ENCODE results near the gene KIF15. TPM values are rescaled to one million over a fixed set of nuclear protein-coding genes. Genes with fewer than 3 reads are reported as not detected.
"Not testable (repeated sequence)": the region's sequence is repeated elsewhere in the genome, so short reads cannot be mapped to it uniquely, and the experiment has no call there.

The KIF15 gene
- total and polyA plus RNA-seq, 3 experiments from 2014 or later, result 0.24 to 23.6 (median 21.7) TPM

DNA sequence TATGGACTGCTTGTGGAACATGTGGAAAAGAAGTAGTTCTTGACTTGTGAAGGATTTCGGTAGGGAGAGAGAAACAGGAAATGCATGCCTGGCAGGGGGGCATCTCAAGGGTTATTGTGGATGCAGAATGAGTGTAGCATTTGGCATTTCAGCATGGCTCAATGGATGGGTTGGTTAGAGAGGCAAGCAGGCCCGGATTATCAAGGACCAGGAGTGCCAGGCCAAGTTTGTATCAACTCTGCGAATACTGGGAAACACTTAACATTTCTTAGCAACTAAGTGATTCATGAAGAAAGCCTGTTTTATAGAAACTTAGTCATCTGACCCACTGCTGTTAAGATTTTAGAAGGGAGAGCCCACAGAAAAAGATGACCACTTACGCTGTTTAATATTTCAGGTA lies 33.6 kb downstream of the KIF15 start:
- POLR2A ChIA-PET, result no interaction called here
- CTCF ChIA-PET, result interaction anchor here (0.6 kb wide), 1 partner anchor 833 kb away, joined by 3 read pairs; no protein-coding TSS in a partner anchor
- no peak overlapping the region for H3K4me3 Mint-ChIP-seq
- H3K27ac ChIP-seq (ENCODE audit: low read depth, low read length), result no peak overlapping the region
- H3K4me1 ChIP-seq (ENCODE audit: insufficient read depth, low read length), result no peaks in the 10 kb centered on the region
- no peak overlapping the region for H3K4me3 ChIP-seq (ENCODE audit: low read length)
- DNase-seq, result no peak
- H3K9me3 ChIP-seq (ENCODE audit: low read length), result no peaks in the 10 kb centered on the region
- no peaks in the 10 kb centered on the region for H3K9me3 Mint-ChIP-seq
- no peaks in the 10 kb centered on the region for H3K27me3 ChIP-seq (ENCODE audit: insufficient read depth, low read length, poor library complexity, severe bottlenecking)
- peaks cover 0 to 1% (median 0%) of the 10 kb centered on the region in 3 donors for H3K36me3 Mint-ChIP-seq
- peak overlapping the region in 1 of 8 donors; percentile 3 for H3K27ac Mint-ChIP-seq
- no peaks in the 10 kb centered on the region for H3K27me3 Mint-ChIP-seq
- no peaks in the 10 kb centered on the region for H3K4me1 Mint-ChIP-seq
- no peaks in the 10 kb centered on the region for H3K36me3 ChIP-seq (ENCODE audit: insufficient read depth, low read length)

DNA sequence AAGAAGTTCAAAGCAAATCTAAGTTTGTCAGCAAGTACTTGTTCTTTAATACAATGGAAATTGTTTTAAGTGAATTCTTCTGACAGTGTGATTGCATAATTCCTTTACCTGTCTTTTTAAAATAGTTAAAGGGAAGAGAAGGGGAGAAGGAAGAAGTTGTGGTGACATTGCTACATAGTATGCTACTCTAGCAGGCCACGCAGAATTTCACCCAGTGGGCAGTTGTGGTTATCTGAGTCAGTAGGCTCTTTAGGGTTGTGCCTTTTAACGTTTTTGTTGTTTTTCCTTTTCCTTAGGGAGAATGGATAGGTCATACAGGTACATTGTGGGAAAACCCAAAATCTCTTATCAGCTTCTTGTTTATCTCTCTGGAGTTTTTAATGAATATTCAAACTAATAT lies 40.4 kb downstream of the KIF15 start:
- ChIA-PET POLR2A (no interaction called here), CTCF (no interaction called here)
- Histone ChIP-seq H3K9me3 (ENCODE audit: low read length) (no peaks in the 10 kb centered on the region), H3K4me3 (ENCODE audit: low read length) (no peak overlapping the region), H3K27me3 (ENCODE audit: insufficient read depth, low read length, poor library complexity, severe bottlenecking) (no peaks in the 10 kb centered on the region), H3K36me3 (ENCODE audit: insufficient read depth, low read length) (no peaks in the 10 kb centered on the region), H3K4me1 (ENCODE audit: insufficient read depth, low read length) (no peaks in the 10 kb centered on the region), H3K27ac (ENCODE audit: low read depth, low read length) (no peak overlapping the region)
- Mint-ChIP-seq H3K4me3 (no peak overlapping the region), H3K27ac (no peak overlapping the region), H3K9me3 (no peaks in the 10 kb centered on the region), H3K36me3 (no peaks in the 10 kb centered on the region), H3K4me1 (no peaks in the 10 kb centered on the region), H3K27me3 (no peaks in the 10 kb centered on the region)
- DNase-seq, result no peak

DNA sequence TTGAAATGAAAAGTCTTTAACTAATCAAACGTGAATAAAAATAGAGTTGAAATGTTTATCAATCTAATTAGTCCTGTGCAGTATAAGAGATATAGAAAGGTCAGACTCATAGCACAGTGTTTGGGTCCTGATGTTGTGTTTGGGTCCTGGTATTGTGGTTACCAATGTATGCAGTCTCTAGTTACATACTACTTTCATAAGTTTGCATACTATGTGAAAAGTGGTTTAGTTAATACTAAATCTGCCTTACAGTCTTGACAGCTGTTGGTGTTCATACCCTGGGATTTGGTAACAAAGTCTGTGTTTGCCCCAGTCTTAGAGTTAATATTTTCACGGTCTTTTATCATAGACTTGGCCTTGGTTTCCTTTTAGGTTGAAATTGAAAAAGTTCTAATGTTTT lies 41.7 kb downstream of the KIF15 start:
- CTCF ChIA-PET, result no interaction called here
- H3K27me3 Mint-ChIP-seq, result no peaks in the 10 kb centered on the region
- H3K4me1 ChIP-seq (ENCODE audit: insufficient read depth, low read length), result no peaks in the 10 kb centered on the region
- H3K4me3 ChIP-seq (ENCODE audit: low read length), result no peak overlapping the region
- no peaks in the 10 kb centered on the region for H3K9me3 ChIP-seq (ENCODE audit: low read length)
- no peak overlapping the region for H3K27ac ChIP-seq (ENCODE audit: low read depth, low read length)
- H3K4me1 Mint-ChIP-seq, result no peaks in the 10 kb centered on the region
- H3K9me3 Mint-ChIP-seq, result no peaks in the 10 kb centered on the region
- H3K36me3 Mint-ChIP-seq, result no peaks in the 10 kb centered on the region
- H3K27me3 ChIP-seq (ENCODE audit: insufficient read depth, low read length, poor library complexity, severe bottlenecking), result no peaks in the 10 kb centered on the region
- no peaks in the 10 kb centered on the region for H3K36me3 ChIP-seq (ENCODE audit: insufficient read depth, low read length)
- no peak overlapping the region for H3K27ac Mint-ChIP-seq
- H3K4me3 Mint-ChIP-seq, result no peak overlapping the region
- no peak for DNase-seq
- POLR2A ChIA-PET, result no interaction called here

DNA sequence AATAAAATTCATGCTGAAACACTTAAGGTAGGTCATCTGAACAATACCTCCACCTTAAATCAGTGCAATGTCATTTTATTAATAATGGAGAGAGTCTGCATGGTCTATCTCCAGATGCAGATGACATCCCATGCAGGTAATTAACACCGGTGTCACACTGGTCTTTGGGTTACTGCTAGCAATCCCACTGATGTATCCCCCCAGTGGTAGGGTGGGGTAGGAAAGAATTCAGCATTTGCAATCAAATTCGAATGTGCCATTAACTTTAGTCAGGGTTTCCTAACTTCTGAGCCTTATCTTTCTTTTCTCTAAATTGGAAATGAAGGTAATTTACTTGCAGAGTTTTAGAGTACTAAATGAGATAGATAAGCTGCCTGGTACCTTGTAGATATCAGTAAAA lies 44.4 kb downstream of the KIF15 start:
- H3K27ac Mint-ChIP-seq, result no peak overlapping the region
- no peaks in the 10 kb centered on the region for H3K36me3 ChIP-seq (ENCODE audit: insufficient read depth, low read length)
- no peaks in the 10 kb centered on the region for H3K27me3 ChIP-seq (ENCODE audit: insufficient read depth, low read length, poor library complexity, severe bottlenecking)
- no peaks in the 10 kb centered on the region for H3K4me1 Mint-ChIP-seq
- no peak overlapping the region for H3K27ac ChIP-seq (ENCODE audit: low read depth, low read length)
- ChIA-PET POLR2A (no interaction called here), CTCF (no interaction called here)
- no peaks in the 10 kb centered on the region for H3K9me3 Mint-ChIP-seq
- H3K9me3 ChIP-seq (ENCODE audit: low read length), result no peaks in the 10 kb centered on the region
- H3K4me1 ChIP-seq (ENCODE audit: insufficient read depth, low read length), result no peaks in the 10 kb centered on the region
- peaks cover 0 to 2% (median 0%) of the 10 kb centered on the region in 3 donors for H3K36me3 Mint-ChIP-seq
- H3K27me3 Mint-ChIP-seq, result no peaks in the 10 kb centered on the region
- no peak overlapping the region for H3K4me3 Mint-ChIP-seq
- no peak for DNase-seq
- H3K4me3 ChIP-seq (ENCODE audit: low read length), result no peak overlapping the region

DNA sequence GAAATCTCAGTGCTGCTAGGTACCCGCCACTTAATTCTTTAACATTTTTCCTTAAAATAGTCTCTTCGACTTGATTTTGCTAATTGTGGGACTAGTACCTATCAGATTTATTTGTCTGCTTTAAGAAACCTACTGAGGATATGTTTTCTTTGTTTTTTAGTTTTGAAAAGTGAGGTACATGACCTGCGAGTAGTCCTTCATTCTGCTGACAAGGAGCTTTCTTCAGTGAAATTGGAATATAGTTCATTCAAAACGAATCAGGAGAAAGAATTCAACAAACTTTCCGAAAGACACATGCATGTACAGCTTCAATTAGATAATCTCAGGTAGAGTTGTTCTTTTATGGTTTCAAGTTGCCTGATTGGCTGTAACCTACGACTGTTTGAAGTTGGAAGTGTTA lies 53.2 kb downstream of the KIF15 start:
- Mint-ChIP-seq H3K27me3 (no peaks in the 10 kb centered on the region), H3K27ac (no peak overlapping the region), H3K4me3 (no peak overlapping the region), H3K4me1 (no peaks in the 10 kb centered on the region), H3K36me3 (peaks cover 0 to 3% (median 0%) of the 10 kb centered on the region in 3 donors), H3K9me3 (peaks cover 0 to 8% (median 0%) of the 10 kb centered on the region in 5 donors)
- ChIA-PET CTCF (no interaction called here), POLR2A (no interaction called here)
- no peaks in the 10 kb centered on the region for H3K36me3 ChIP-seq (ENCODE audit: insufficient read depth, low read length)
- no peak for DNase-seq
- H3K4me1 ChIP-seq (ENCODE audit: insufficient read depth, low read length), result no peaks in the 10 kb centered on the region
- no peak overlapping the region for H3K4me3 ChIP-seq (ENCODE audit: low read length)
- no peak overlapping the region for H3K27ac ChIP-seq (ENCODE audit: low read depth, low read length)
- no peaks in the 10 kb centered on the region for H3K9me3 ChIP-seq (ENCODE audit: low read length)
- H3K27me3 ChIP-seq (ENCODE audit: insufficient read depth, low read length, poor library complexity, severe bottlenecking), result no peaks in the 10 kb centered on the region

DNA sequence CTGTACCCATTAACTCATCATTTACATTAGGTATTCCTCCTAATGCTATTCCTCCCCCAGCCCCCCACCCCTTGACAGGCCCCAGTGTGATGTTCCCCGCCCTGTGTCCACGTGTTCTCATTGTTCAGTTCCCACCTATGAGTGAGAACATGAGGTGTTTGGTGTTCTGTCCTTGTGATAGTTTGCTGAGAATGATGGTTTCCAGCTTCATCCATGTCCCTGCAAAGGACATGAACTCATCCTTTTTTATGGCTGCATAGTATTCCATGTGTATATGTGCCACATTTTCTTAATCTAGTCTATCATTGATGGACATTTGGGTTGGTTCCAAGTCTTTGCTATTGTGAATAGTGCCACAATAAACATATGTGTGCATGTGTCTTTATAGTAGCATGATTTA lies 54.7 kb downstream of the KIF15 start:
- H3K4me3 ChIP-seq (ENCODE audit: low read length); H3K36me3 Mint-ChIP-seq; H3K4me3 Mint-ChIP-seq; H3K4me1 Mint-ChIP-seq; H3K9me3 Mint-ChIP-seq; H3K36me3 ChIP-seq (ENCODE audit: insufficient read depth, low read length); H3K27me3 Mint-ChIP-seq; H3K4me1 ChIP-seq (ENCODE audit: insufficient read depth, low read length); DNase-seq; H3K27ac ChIP-seq (ENCODE audit: low read depth, low read length); H3K27ac Mint-ChIP-seq; POLR2A ChIA-PET; H3K27me3 ChIP-seq (ENCODE audit: insufficient read depth, low read length, poor library complexity, severe bottlenecking); H3K9me3 ChIP-seq (ENCODE audit: low read length); CTCF ChIA-PET: not testable (repeated sequence)

DNA sequence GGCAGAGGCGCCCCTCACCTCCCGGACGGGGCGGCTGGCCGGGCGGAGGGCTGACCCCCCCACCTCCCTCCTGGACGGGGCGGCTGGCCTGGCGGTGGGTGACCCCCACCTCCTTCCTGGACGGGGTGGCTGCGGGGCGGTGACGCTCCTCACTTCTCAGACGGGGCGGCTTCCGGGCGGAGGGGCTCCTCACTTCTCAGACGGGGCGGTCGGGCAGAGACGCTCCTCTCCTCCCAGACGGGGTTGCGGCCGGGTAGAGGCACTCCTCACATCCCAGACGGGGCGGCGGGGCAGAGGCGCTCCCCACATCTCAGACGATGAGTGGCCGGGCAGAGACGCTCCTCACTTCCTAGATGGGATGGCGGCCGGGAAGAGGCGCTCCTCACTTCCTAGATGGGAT lies 59.6 kb downstream of the KIF15 start:
- peaks cover 0 to 11% (median 0%) of the 10 kb centered on the region in 5 donors for H3K9me3 Mint-ChIP-seq
- H3K4me1 Mint-ChIP-seq; H3K36me3 ChIP-seq (ENCODE audit: insufficient read depth, low read length); H3K36me3 Mint-ChIP-seq; H3K27me3 ChIP-seq (ENCODE audit: insufficient read depth, low read length, poor library complexity, severe bottlenecking); H3K4me1 ChIP-seq (ENCODE audit: insufficient read depth, low read length); H3K4me3 Mint-ChIP-seq; H3K27me3 Mint-ChIP-seq; H3K27ac ChIP-seq (ENCODE audit: low read depth, low read length); H3K9me3 ChIP-seq (ENCODE audit: low read length); H3K4me3 ChIP-seq (ENCODE audit: low read length); POLR2A ChIA-PET; DNase-seq; H3K27ac Mint-ChIP-seq; CTCF ChIA-PET: not testable (repeated sequence)

DNA sequence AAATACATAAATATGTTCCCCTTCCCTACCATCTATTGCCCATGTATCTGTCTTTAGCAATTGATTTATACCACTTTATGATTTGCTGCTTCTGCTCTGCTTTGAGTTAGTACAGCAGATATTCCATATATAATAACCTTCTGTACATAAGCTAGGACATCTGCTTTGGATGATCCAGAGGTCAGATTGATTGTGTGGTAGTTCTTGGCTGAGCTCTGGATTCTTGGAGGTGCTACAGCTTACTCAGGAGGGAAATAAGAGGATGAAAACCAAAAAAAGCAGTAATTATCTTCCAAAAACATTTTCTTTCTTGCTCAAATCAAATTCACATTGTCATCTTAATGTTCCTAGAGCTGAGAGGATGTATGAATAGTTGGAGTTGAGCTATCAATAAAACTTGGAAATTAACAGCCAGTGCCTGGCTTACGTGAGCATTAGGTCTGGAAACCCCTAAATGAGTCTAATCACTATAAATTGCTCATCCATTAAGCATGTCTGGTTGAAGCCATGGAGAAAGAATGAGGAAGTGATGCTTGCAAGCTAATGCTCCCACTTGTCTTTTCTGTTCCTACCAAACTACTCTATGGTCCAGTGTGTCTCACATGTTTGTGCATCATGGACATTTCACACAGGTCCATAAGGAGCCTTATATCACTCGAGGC lies 63.8 kb downstream of the KIF15 start:
- Mint-ChIP-seq H3K4me1 (peaks cover 0 to under 1% (median 0%) of the 10 kb centered on the region in 3 donors), H3K27ac (no peak overlapping the region), H3K9me3 (peaks cover 0 to 5% (median 0%) of the 10 kb centered on the region in 5 donors), H3K27me3 (no peaks in the 10 kb centered on the region), H3K4me3 (no peak overlapping the region), H3K36me3 (no peaks in the 10 kb centered on the region)
- no peaks in the 10 kb centered on the region for H3K4me1 ChIP-seq (ENCODE audit: insufficient read depth, low read length)
- no peak overlapping the region for H3K27ac ChIP-seq (ENCODE audit: low read depth, low read length)
- no peaks in the 10 kb centered on the region for H3K9me3 ChIP-seq (ENCODE audit: low read length)
- H3K4me3 ChIP-seq (ENCODE audit: low read length), result no peak overlapping the region
- no peaks in the 10 kb centered on the region for H3K36me3 ChIP-seq (ENCODE audit: insufficient read depth, low read length)
- CTCF ChIA-PET, result no interaction called here
- no peaks in the 10 kb centered on the region for H3K27me3 ChIP-seq (ENCODE audit: insufficient read depth, low read length, poor library complexity, severe bottlenecking)
- POLR2A ChIA-PET, result no interaction called here
- no peak for DNase-seq

DNA sequence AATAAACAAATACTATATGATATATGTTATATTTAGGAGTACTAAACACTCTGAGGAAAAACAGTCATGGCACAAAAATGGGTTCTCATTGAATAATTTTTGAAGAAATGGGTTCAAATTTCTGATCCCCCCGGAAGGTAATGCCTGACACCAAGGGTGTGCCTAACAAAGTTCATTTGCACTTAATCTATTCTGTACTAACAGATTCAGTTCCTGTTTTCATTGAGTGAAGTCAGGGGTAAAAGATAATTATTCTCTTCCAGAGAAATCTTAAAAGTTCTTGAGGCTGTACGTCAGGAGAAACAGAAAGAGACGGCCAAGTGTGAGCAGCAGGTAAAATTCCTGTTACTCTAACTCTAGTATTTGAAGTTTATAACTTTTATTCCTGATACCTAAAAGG lies 65.6 kb downstream of the KIF15 start:
- Mint-ChIP-seq H3K27me3 (no peaks in the 10 kb centered on the region), H3K36me3 (no peaks in the 10 kb centered on the region), H3K9me3 (peaks cover 0 to 2% (median 0%) of the 10 kb centered on the region in 5 donors), H3K4me3 (no peak overlapping the region), H3K4me1 (peaks cover 0 to 5% (median 0%) of the 10 kb centered on the region in 3 donors), H3K27ac (no peak overlapping the region)
- POLR2A ChIA-PET, result no interaction called here
- Histone ChIP-seq H3K36me3 (ENCODE audit: insufficient read depth, low read length) (no peaks in the 10 kb centered on the region), H3K27me3 (ENCODE audit: insufficient read depth, low read length, poor library complexity, severe bottlenecking) (no peaks in the 10 kb centered on the region), H3K4me1 (ENCODE audit: insufficient read depth, low read length) (no peaks in the 10 kb centered on the region), H3K9me3 (ENCODE audit: low read length) (no peaks in the 10 kb centered on the region), H3K27ac (ENCODE audit: low read depth, low read length) (no peak overlapping the region), H3K4me3 (ENCODE audit: low read length) (no peak overlapping the region)
- DNase-seq, result no peak
- CTCF ChIA-PET, result no interaction called here

All from CD8-positive, alpha-beta memory T cell (primary cell).